B cell (primary cell): Measurements from ENCODE around the gene CDH5. TPM values are rescaled to one million over a fixed set of nuclear protein-coding genes. Genes with fewer than 3 reads are reported as not detected.

ENCODE experiments used
- ATAC-seq: fragments of 200-7000 bp; cut with Tn5 transposase; one replicate; pipeline ENCODE4 v1.10.0; 2021; ENCODE audit warnings: low read depth, mild to moderate bottlenecking, moderate number of reproducible peaks, moderate library complexity
- CTCF ChIA-PET: fragments of 350-600 bp; sonication (Branson Sonifier 250); formaldehyde crosslinking; loops from one replicate; lab custom pipeline; 2021; ENCODE audit warnings: antibody characterized with exemption, inconsistent platforms; lab: Charles Lee
- POLR2A ChIA-PET: fragments of 350-600 bp; sonication (Branson Sonifier 250); formaldehyde crosslinking; loops from one replicate; lab custom pipeline; 2021; ENCODE audit warnings: antibody characterized with exemption; lab: Charles Lee
- DNase-seq: peaks from one replicate; pipeline ENCODE4 v3.0.0; 2013
- H2AFZ ChIP-seq: 2 replicates; pipeline ENCODE4 v1.6.1; 2012; ENCODE audit warnings: mild to moderate bottlenecking, low read depth, low read length; ENCODE audit not compliant: insufficient read depth, poor library complexity, severe bottlenecking
- H3K27ac ChIP-seq, 2 donors: 1 replicate in 1 of 2; 2 replicates in 1 of 2; pipeline ENCODE4 v1.5.1; 2012 to 2013; ENCODE audit warnings: low read length in 2 of 2, mild to moderate bottlenecking in 2 of 2, moderate library complexity in 1 of 2
- H3K27me3 ChIP-seq, 4 experiments: fragments of 200-600 bp in 1 of 4; sonication (generic) in 1 of 4; replicated peaks in 1 of 4; 1 replicate in 2 of 4; 2 replicates in 2 of 4; pipeline versions ENCODE4 v1.6.1 to v1.7.0; 2013 to 2016; ENCODE audit warnings: low read length in 3 of 4, mild to moderate bottlenecking in 2 of 4, mixed read lengths in 1 of 4, moderate library complexity in 1 of 4; ENCODE audit not compliant: insufficient read depth in 4 of 4, control insufficient read depth in 3 of 4; ENCODE audit errors: control extremely low read depth in 1 of 4
- H3K36me3 ChIP-seq, 2 experiments: replicated peaks in 1 of 2; 1 replicate in 1 of 2; 2 replicates in 1 of 2; pipeline versions ENCODE4 v1.6.1 to v1.7.1; 2013; ENCODE audit warnings: low read length in 1 of 2; ENCODE audit not compliant: insufficient read depth in 2 of 2, control insufficient read depth in 1 of 2; ENCODE audit errors: control extremely low read depth in 1 of 2, extremely low read depth in 1 of 2
- H3K4me1 ChIP-seq, 2 donors: fragments of 200-600 bp in 1 of 2; sonication (generic) in 1 of 2; 1 replicate in 1 of 2; 2 replicates in 1 of 2; pipeline versions ENCODE4 v1.5.1 to v1.6.1; 2013 to 2017; ENCODE audit warnings: low read length in 2 of 2; ENCODE audit not compliant: control insufficient read depth in 2 of 2, insufficient read depth in 2 of 2
- H3K4me2 ChIP-seq: replicated peaks from 2 replicates; pipeline ENCODE3; 2012; ENCODE audit warnings: mild to moderate bottlenecking, low read depth, low read length; ENCODE audit not compliant: poor library complexity, severe bottlenecking
- H3K4me3 ChIP-seq, 5 experiments: fragments of 200-600 bp in 1 of 5; sonication (generic) in 1 of 5; 1 replicate in 3 of 5; 2 replicates in 2 of 5; pipeline versions ENCODE4 v1.5.1 to v1.7.0; 2011 to 2016; ENCODE audit warnings: low read length in 4 of 5, mild to moderate bottlenecking in 4 of 5, low read depth in 2 of 5, control low read depth in 1 of 5, moderate library complexity in 1 of 5; ENCODE audit not compliant: insufficient read depth in 1 of 5; ENCODE audit errors: control extremely low read depth in 1 of 5, extremely low read depth in 1 of 5
- H3K79me2 ChIP-seq: fragments of 200-600 bp; sonication (generic); one replicate; pipeline ENCODE4 v1.6.0; 2016; ENCODE audit warnings: low read length; ENCODE audit not compliant: control insufficient read depth, insufficient read depth
- H3K9ac ChIP-seq: fragments of 200-600 bp; sonication (generic); 2 replicates; pipeline ENCODE4 v1.6.1; 2017; ENCODE audit warnings: mild to moderate bottlenecking, low read length, moderate library complexity
- H3K9me3 ChIP-seq, 3 donors: one replicate each; pipeline versions ENCODE4 v1.6.1 to v1.7.1; 2013; ENCODE audit warnings: low read length in 2 of 3; ENCODE audit not compliant: control insufficient read depth in 2 of 3, insufficient read depth in 1 of 3; ENCODE audit errors: control extremely low read depth in 1 of 3
- H4K20me1 ChIP-seq: 2 replicates; pipeline ENCODE4 v1.6.0; 2012; ENCODE audit warnings: mild to moderate bottlenecking, low read length; ENCODE audit not compliant: insufficient read depth, control insufficient read depth, poor library complexity, severe bottlenecking
- H3K27ac Mint-ChIP-seq: one replicate; pipeline ENCODE4 v1.8.0; 2021; ENCODE audit warnings: mixed read lengths
- H3K27me3 Mint-ChIP-seq: one replicate; pipeline ENCODE4 v1.8.0; 2021; ENCODE audit warnings: mixed read lengths
- H3K4me1 Mint-ChIP-seq: one replicate; pipeline ENCODE4 v1.8.0; 2021; ENCODE audit warnings: mixed read lengths
- H3K4me3 Mint-ChIP-seq: one replicate; pipeline ENCODE4 v1.8.0; 2021; ENCODE audit warnings: mixed read lengths
- H3K9me3 Mint-ChIP-seq: one replicate; pipeline ENCODE4 v1.8.0; 2022; ENCODE audit warnings: mixed read lengths; ENCODE audit not compliant: insufficient read depth
- EZH2 ChIP-seq: IDR thresholded peaks from 2 replicates; pipeline ENCODE4 v1.6.1; 2012; ENCODE audit warnings: borderline replicate concordance, low read depth, mild to moderate bottlenecking, moderate library complexity, low read length; ENCODE audit not compliant: insufficient read depth, poor library complexity, severe bottlenecking
- WGBS: methylation state at CpG from one replicate; pipeline ENCODE4 v1.1.5; 2013; ENCODE audit warnings: missing lambda C conversion rate; ENCODE audit not compliant: insufficient coverage; 5-methylcytosine and 5-hydroxymethylcytosine counted together
- intact Hi-C: fragments of 100-400 bp; cut with micrococcal nuclease; formaldehyde crosslinking; loops from one replicate; pipeline ENCODE4 v1.10.0; 2022
- polyA plus RNA-seq: library from polyadenylated mRNA; depleted of rRNA; stranded (reverse); fragments of >200 nt; gene quantifications from 2 replicates; pipeline ENCODE4 v1.2.3, GENCODE V29; 2012
- total RNA-seq, 2 donors: library from RNA; stranded (reverse); fragments of 120-200 nt in 1 of 2; gene quantifications; 1 replicate in 1 of 2; 2 replicates in 1 of 2; pipeline versions ENCODE4 v1.2.3 to v1.2.4, GENCODE V29; 2013 to 2022
- TF ChIP-seq, protein P1 (sequence below): fragments of 200-600 bp; IDR thresholded peaks from one replicate; pipeline ENCODE4 v1.8.0; 2022; ENCODE audit warnings: antibody characterized with exemption, mild to moderate bottlenecking

CDH5 gene
- total and polyA plus RNA-seq, 2 donors (not counting 1 experiment from before 2014, with no cell fraction given) = not detected

DNA sequence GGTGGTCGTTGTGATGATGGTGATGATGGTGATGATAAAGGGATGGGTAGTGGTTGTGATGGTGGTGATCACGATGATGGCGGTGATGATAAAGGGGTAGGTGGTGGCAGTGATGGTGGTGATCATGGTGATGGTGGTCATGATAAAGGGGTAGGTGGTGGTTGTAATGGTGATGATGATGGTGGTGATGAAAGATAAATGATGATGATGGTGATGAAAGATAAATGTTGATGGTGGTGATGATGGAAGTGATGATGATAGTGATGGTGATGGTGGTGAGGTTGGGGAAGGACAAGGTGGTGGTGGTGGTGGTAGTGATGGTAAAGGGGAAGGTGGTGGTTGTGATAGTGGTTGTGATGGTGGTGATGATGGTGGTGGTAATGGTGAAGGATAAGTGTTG lies 13.9 kb downstream of the CDH5 start:
- Histone ChIP-seq H4K20me1 (no peaks in the 10 kb centered on the region), H3K9ac (no peak overlapping the region), H3K9me3 (no peaks in the 10 kb centered on the region), H3K4me3 (no peak overlapping the region), H3K27ac (no peak overlapping the region), H3K4me2 (no peak overlapping the region), H3K79me2 (no peaks in the 10 kb centered on the region), H3K27me3 (peaks cover 0 to 5% (median 0%) of the 10 kb centered on the region in 4 experiments), H3K36me3 (no peaks in the 10 kb centered on the region), H3K4me1 (no peaks in the 10 kb centered on the region), H2AFZ (no peak overlapping the region)
- H3K4me3 Mint-ChIP-seq = no peak overlapping the region
- intact Hi-C loops = no loop called here
- H3K27me3 Mint-ChIP-seq = peaks cover 8% of the 10 kb centered on the region
- peaks cover 9% of the 10 kb centered on the region for H3K9me3 Mint-ChIP-seq
- DNase-seq = no peak
- no peak for TF ChIP-seq EZH2
- TF ChIP-seq, protein P1, sequence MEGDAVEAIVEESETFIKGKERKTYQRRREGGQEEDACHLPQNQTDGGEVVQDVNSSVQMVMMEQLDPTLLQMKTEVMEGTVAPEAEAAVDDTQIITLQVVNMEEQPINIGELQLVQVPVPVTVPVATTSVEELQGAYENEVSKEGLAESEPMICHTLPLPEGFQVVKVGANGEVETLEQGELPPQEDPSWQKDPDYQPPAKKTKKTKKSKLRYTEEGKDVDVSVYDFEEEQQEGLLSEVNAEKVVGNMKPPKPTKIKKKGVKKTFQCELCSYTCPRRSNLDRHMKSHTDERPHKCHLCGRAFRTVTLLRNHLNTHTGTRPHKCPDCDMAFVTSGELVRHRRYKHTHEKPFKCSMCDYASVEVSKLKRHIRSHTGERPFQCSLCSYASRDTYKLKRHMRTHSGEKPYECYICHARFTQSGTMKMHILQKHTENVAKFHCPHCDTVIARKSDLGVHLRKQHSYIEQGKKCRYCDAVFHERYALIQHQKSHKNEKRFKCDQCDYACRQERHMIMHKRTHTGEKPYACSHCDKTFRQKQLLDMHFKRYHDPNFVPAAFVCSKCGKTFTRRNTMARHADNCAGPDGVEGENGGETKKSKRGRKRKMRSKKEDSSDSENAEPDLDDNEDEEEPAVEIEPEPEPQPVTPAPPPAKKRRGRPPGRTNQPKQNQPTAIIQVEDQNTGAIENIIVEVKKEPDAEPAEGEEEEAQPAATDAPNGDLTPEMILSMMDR = no peak
- no peak for ATAC-seq
- H3K4me1 Mint-ChIP-seq = no peaks in the 10 kb centered on the region
- ChIA-PET POLR2A (no interaction called here), CTCF (no interaction called here)
- no peak overlapping the region for H3K27ac Mint-ChIP-seq
- 77% methylated on average over 3 of the region's 3 CpGs for WGBS

DNA sequence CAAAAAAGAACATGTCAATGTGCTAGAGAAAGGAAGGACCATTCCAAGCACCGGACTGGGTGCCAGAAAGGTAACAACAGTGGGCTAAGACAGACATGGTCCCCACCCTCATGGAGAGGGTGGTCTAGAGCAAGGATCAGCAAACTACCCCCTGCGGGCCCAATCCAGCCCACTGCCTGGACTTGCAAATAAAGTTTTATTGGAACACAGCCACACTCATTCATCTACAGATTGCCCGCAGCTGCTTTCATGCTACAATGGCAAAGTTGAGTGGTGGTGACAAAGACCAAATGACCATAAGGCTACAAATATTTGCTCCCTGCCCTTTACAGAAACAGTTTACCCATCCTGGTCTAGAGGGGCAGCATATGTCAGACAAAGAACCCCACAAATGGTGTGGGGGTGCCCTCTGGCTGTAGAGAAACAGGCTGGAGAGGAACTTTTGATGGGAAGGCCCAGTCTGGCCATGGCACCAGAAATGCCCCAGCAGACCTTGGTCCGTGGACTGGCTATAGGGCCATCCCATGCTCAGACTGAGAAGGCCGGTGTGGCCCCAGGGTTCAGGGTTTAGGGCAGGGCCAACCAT lies 15.2 kb downstream of the CDH5 start:
- H4K20me1 ChIP-seq = no peaks in the 10 kb centered on the region
- H2AFZ ChIP-seq = no peak overlapping the region
- Mint-ChIP-seq H3K4me1 (no peaks in the 10 kb centered on the region), H3K27me3 (peaks cover 13% of the 10 kb centered on the region), H3K4me3 (no peak overlapping the region), H3K27ac (no peak overlapping the region), H3K9me3 (peaks cover 9% of the 10 kb centered on the region)
- H3K27ac ChIP-seq = no peak overlapping the region
- TF ChIP-seq, protein P1 = no peak
- no peak for TF ChIP-seq EZH2
- peaks cover 0 to 2% (median 0%) of the 10 kb centered on the region in 4 experiments for H3K27me3 ChIP-seq
- no peaks in the 10 kb centered on the region for H3K36me3 ChIP-seq
- 76% methylated on average over 2 of the region's 5 CpGs for WGBS
- intact Hi-C loops = no loop called here
- no peak overlapping the region for H3K4me2 ChIP-seq
- CTCF ChIA-PET = no interaction called here
- POLR2A ChIA-PET = no interaction called here
- no peak overlapping the region for H3K9ac ChIP-seq
- H3K4me1 ChIP-seq = no peaks in the 10 kb centered on the region
- no peaks in the 10 kb centered on the region for H3K79me2 ChIP-seq
- DNase-seq (no peak), ATAC-seq (no peak)
- H3K4me3 ChIP-seq = no peak overlapping the region
- H3K9me3 ChIP-seq = no peaks in the 10 kb centered on the region
